HG02642 (cell line): ENCODE data around the gene KYNU.
"Not testable (repeated sequence)": the region's sequence is repeated elsewhere in the genome, so short reads cannot be mapped to it uniquely, and the experiment has no call there.

Source experiments
- ATAC-seq: cut with Tn5 transposase; IDR thresholded peaks from one replicate; pipeline ENCODE4 v1.9.1; 2021; ENCODE audit warnings: mild to moderate bottlenecking; ENCODE audit not compliant: unreplicated experiment, poor library complexity

The KYNU gene

GRCh38 chr2:142989273-142990204, 112.1 kb downstream of the KYNU start:
- peak; percentile 69 for ATAC-seq

DNA sequence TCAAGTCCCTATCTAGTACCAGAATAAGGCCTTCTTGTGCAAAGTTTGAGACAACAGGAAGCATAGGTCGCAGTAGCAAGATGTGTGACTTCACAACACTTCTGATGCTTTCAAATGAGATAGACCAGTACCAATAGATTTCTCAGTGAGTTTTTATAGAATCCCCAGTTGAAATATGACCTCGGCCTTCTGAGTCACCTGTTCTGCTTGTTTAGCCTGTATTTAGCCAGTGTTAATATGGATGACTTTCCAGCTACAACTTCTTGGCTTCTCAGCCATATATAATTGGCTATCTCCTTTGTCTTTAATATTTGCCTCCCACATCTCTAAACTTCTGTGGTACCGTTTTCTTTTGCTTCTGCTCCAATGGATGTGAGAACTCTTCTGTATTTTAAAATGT, 113.8 kb downstream of the KYNU start:
- no peak for ATAC-seq

- ATAC-seq, result no peak
These were observed 115.4 kb downstream of the KYNU start for GRCh38 chr2:142992840-142993239.

GRCh38 chr2:142993771-142994170, 116.3 kb downstream of the KYNU start:
- ATAC-seq, result no peak

DNA sequence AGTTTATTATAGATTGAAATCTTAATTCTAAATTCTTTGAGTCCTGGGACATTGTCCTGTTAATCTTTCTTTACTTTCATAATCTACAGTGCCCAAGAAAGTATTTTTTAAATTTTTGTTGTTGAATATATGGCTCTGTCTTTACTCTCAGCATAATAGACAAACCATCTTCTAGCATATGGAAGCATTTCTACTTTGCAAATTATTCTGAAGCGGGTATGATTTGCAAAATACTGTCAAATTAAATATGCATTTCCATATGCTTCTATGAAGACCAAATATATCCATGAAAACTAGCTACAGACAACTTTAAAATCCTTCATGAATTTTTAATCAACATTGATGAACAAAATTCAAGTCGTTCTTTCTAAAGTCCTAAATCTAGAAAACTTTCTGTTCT, 117.2 kb downstream of the KYNU start:
- ATAC-seq, result no peak

GRCh38 chr2:142997231-142997630, 119.8 kb downstream of the KYNU start:
- ATAC-seq, result no peak

DNA sequence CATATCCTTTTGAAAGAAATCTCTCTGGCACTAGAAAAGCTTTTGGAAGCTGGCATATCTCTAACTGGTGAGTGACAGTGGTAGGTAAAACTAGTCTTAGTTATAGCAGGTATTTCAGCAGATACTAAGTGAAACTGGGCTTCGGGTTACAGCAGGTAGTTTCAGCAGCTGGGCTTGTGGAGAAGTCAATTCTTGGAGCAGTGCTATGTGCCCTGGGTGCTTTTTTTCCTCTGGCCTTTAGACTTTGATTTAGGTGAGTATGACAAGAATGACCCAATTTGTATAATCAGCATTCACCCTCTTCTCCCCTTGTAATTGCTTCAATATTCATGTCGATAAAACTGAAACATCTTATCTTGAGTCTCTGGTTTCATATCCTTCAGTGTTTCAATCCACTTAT, 123.1 kb downstream of the KYNU start:
- no peak for ATAC-seq

GRCh38 chr2:143001501-143001900, 124.0 kb downstream of the KYNU start:
- ATAC-seq, result no peak

DNA sequence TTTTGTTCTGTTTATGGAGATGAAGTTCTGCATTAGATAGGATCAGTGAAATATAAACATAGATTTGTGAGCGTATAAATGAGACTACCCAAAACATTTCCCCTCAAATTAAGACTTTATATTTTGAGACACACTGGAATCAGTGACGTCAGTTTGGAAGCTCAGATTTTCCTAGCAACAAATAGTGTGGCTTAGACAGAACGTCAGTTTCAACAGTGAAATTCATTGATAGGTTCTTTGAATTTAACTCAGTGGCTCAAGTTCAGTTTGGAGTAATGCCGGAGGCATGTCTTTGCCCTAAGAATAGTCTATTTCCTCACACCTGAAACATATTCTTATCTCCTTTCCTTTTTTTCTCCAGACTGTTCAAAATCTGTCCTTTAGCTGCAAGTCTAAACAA, 138.2 kb downstream of the KYNU start:
- no peak for ATAC-seq

- no peak for ATAC-seq
These were observed 149.1 kb downstream of the KYNU start for GRCh38 chr2:143026411-143027054.

- ATAC-seq, result no peak
These were observed 151.7 kb downstream of the KYNU start for GRCh38 chr2:143029141-143029540.

DNA sequence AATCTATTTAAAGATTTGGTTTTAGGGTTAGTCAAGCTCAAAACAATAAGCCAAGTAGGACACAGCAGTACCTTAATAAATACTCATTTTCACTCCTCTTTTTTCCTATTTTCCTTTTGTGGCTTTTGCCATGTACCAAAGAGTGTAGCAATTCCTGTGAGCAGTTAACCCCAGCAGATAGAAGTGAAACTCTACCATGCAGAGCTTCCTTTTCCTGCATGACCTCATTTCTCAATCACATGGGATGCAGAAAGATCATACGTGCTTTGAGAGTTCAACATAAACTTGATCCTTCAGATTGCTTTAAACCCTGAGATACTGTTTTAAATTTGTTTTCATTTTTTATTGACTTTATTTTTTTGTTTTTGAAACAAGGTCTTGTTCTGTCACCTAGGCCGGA, 152.7 kb downstream of the KYNU start:
- ATAC-seq, result peak; percentile 37

- ATAC-seq, result peak; percentile 85
These were observed 157.0 kb downstream of the KYNU start for GRCh38 chr2:143034292-143035074.

DNA sequence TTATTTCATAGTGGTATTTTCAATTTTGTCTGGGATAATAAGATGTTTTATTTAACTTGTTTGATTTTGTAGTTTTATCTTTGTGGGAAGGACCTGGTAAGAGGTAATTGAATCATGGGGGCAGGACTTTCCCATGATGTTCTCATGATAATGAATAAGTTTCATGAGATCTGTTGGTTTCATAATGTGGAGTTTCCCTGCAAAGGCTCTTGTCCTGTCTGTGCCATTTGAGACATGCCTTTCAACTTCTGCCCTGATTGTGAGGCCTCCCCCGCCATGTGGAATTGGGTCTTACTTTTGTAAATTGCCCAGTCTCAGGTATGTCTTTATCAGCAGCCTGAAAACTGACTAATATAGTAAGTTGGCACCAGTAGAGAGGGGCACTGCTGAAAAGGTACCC, 174.0 kb downstream of the KYNU start:
- ATAC-seq, result no peak

DNA sequence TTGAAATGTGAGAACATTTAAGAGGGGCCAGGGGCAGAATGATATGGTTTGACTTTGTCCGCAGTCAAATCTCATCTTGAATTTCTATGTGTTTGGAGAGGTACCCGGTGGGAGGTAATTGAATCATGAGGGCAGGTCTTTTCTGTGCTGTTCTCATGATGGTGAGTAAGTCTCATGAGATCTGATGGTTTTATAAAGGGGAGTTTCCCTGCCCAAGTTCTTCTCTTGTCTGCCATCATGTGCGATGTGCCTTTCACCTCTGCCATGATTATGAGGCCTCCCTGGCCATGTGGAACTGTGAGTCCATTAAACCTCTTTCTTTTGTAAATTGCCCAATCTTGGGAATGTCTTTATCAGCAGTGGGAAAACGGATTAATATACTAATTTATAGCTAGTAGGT, 176.0 kb downstream of the KYNU start:
- not testable (repeated sequence) for ATAC-seq

GRCh38 chr2:143056550-143056949, 179.1 kb downstream of the KYNU start:
- no peak for ATAC-seq

DNA sequence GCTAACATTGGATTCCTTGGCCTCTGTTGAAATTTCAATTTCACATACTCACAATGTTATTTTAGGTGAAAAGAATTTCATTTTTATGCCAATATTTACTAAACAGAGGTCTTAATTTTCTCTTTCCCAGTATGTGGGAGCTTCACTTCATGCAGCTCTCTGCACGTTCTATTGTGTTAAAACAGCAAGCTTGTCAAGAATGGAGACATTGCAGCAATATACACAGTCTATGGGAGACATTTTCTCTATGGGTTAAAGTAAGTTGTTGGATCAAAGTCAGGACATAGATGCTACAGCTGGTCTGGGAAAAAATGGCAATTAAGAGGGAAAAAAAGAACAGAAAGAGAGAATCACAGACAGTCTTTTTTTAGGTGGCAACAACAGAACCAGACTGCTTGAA, 181.4 kb downstream of the KYNU start:
- ATAC-seq, result no peak

- no peak for ATAC-seq
These were observed 186.2 kb downstream of the KYNU start for GRCh38 chr2:143063612-143064200.

DNA sequence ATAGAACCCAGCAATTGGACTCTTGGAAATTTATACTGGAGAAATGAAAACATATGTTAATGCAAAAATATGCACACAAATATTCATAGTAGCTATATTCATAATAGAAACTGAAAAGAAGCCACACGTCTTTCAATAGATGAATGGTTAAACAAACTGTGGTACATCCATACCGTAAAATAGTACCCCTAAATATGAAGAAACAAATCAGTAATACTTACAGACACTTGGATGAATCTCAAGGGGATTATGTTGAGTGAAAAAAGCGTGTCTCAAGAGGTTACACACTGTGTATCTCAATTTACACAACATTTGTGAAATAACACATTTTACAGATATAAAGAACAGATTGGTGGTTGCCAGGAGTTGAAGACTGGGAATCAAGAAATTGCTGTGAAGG, 190.6 kb downstream of the KYNU start:
- no peak for ATAC-seq

GRCh38 chr2:143068509-143068908, 191.0 kb downstream of the KYNU start:
- ATAC-seq, result no peak

DNA sequence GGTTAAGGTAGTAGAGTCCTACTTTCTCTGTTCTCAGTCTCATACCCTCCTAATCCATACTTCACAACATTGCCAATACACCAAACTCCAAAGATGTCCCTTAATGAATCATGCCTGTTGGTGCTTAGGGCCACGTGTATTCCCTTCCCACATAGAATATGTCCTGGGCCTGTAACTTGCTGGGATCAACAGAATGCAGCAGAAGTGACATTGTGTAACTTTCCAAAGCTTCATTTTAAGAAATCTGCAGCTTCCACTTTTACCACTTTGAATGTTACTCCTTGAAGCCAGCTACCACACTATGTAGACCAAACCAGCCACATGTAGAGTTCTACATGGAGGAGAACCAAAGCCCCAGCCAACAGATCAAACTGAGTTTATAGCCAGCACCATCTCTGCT, 193.2 kb downstream of the KYNU start:
- ATAC-seq, result no peak
